Measurements from ENCODE around the gene DYNC1I2.

The DYNC1I2 gene

GRCh38 chr2:171778515-171778914 is 91.2 kb downstream of the DYNC1I2 start:
- no peak for DNase-seq (ENCODE audit: low spot score)

- no peak for DNase-seq (ENCODE audit: low spot score)
Observed at GRCh38 chr2:171785450-171785849, 98.2 kb downstream of the DYNC1I2 start.

GRCh38 chr2:171787333-171788072 is 100.2 kb downstream of the DYNC1I2 start:
- no peak for DNase-seq (ENCODE audit: low spot score)

DNA sequence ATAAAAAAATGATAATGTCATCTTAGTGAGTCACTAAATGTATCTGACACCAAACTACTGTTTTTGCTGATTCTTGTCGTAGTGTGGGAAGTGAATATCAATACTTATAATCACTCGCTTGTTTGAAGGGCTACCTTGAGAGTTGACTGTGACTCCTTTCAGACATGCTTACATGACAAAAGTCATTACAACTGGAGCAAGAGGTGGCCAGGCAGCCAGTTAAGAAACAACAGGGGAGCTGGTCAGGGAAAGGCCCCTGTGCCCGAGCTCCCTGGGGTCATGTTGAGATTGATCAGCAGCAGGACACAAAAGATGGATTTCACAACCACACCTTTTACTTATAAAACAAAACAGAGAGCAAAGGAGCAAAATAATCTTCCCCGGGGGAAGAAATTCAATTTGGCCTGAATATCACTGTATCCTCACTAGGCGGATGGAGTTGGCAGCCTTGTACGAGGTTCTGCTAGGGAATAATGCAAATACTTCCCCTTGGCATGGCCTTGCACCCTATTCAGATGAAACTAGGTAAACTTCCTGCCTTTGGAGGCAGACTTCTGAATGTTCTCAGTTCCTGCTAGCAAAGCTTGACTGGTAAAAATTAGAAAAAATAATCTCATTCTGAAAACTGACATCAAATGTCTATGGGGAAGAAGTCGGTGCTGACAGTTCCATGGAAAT is 101.2 kb downstream of the DYNC1I2 start:
- DNase-seq (ENCODE audit: low spot score) = no peak

DNA sequence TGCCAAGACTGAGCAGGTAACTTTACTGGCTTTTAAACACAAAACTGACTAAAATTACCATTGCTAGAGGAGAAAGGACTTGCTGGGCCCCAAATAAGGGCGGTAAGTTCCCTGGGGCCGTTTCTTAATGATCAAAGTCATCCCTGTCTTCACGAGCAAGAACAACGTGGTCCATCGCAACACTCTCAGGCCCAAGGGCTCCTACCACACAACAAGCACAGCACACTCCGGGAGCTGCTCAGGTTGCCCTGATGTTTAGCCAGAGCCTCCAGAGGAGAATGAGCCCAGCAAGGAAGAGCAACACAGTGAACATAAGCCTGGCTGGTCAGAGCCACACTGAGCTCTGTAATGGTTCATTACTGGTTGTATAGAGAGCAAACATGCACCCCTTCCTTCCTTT is 102.7 kb downstream of the DYNC1I2 start:
- DNase-seq (ENCODE audit: low spot score) = no peak

GRCh38 chr2:171791361-171791760 is 104.1 kb downstream of the DYNC1I2 start:
- no peak for DNase-seq (ENCODE audit: low spot score)

DNA sequence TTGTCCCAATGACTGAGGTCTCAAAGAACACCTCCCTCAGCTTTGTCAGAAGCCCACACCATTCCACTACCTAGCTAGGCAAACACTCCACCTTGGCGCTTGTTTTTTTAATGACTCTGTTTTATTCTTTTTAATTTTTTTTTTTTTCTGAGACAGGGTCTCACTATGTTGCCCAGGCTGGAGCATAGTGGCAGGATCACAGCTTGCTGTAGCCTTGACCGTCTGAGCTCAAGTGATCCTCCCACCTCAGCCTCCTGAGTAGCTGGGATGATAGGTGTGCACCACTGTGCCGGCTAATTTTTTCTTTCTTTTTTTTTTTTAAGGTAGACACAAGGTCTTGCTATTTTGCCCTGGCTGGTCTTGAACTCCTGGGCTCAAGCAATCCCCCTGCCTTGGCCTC is 104.9 kb downstream of the DYNC1I2 start:
- no peak for DNase-seq (ENCODE audit: low spot score)

GRCh38 chr2:171792886-171793580 is 105.8 kb downstream of the DYNC1I2 start:
- DNase-seq (ENCODE audit: low spot score) = no peak

- no peak for DNase-seq (ENCODE audit: low spot score)
Observed at GRCh38 chr2:171793691-171794678, 106.7 kb downstream of the DYNC1I2 start.

DNA sequence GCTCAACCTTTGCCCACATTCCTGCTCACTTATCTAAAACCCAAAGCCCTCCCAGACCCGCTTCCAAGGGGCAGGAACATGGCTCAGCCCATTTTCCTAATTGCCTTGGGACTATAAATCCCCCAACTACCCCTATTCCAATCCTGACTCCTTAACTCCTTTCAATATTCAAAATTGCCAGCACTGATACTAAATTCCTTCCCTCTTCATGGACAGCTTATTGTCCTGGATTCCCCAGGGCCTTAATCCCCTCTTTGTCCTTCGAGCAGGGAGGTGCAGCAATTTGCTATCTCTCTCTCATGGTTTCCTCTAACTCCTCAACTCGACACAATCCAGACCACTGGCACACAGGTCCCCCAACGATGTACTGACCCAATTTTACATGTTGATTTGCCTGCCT is 107.6 kb downstream of the DYNC1I2 start:
- no peak for DNase-seq (ENCODE audit: low spot score)

All from kidney tubule cell (primary cell).